Measurements from ENCODE around the gene MZB1. TPM values are rescaled to one million over a fixed set of nuclear protein-coding genes. Genes with fewer than 3 reads are reported as not detected.

MZB1 gene
- polyA plus RNA-seq, 3 donors from 2014 or later, result 1.3 to 2.9 (median 2.8) TPM

DNA sequence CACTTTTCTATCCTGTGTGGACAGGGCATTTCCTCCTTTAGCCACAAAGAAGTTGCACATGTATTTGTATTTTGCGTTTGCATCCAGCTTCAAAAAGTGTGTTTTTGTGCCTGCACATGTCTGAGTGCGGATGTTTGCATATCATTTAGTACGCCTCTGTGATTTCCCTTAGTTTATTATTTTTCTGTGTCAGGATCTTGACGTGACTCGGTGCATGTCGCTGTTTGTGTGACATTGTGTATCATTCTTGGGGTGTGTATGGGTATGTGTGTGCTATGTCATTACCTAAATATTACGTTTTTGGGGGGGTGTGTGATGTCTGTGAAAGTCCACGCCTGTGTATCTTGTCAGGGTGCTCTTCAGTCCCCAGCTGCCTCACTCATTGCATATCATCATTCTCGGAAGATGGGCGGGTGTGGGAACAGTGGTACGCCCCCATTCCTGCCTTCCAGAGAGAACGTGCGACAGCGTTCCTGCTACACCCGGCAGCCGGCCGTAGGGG, 48.5 kb downstream of the MZB1 start:
- peaks cover 52 to 53% of the 10 kb centered on the region in 2 donors for H3K4me1 Mint-ChIP-seq
- no peak for DNase-seq
- H3K27ac Mint-ChIP-seq, result peak overlapping the region; percentile 96 to 99 (median 98)

GRCh38 chr5:139340051-139340450, 49.7 kb downstream of the MZB1 start:
- DNase-seq, result no peak
- H3K4me1 Mint-ChIP-seq, result peaks cover 41 to 45% of the 10 kb centered on the region in 2 donors
- H3K9me3 Mint-ChIP-seq, result no peaks in the 10 kb centered on the region
- H3K4me3 Mint-ChIP-seq, result peak overlapping the region in 1 of 5 donors; percentile 49
- peaks cover 6 to 23% (median 12%) of the 10 kb centered on the region in 3 donors for H3K27me3 Mint-ChIP-seq (ENCODE audit: low read depth in 3 of 3)
- peak overlapping the region in 1 of 6 donors; percentile 45 for H3K27ac Mint-ChIP-seq
- no peaks in the 10 kb centered on the region for H3K36me3 Mint-ChIP-seq

More for the DNA sequence above, 48.5 kb downstream of the MZB1 start:
- peaks cover 0 to 3% (median 0%) of the 10 kb centered on the region in 3 donors for H3K36me3 Mint-ChIP-seq
- peak overlapping the region; percentile 95 to 99 (median 96) for H3K4me3 Mint-ChIP-seq
- no peaks in the 10 kb centered on the region for H3K9me3 Mint-ChIP-seq
- H3K27me3 Mint-ChIP-seq (ENCODE audit: low read depth in 3 of 3), result peaks cover 6 to 24% (median 12%) of the 10 kb centered on the region in 3 donors

Other genes with a start within 250 kb of the MZB1 start
- gene SIL1, start 191.5 kb downstream of the MZB1 start, polyA plus RNA-seq, result 10 to 100 TPM; 22.0 to 22.7 (median 22.1) TPM
- 100 to 1,000 TPM; 322 to 380 (median 361) TPM for gene MATR3, start 96.2 kb downstream of the MZB1 start, polyA plus RNA-seq
- gene PAIP2, start 48.1 kb downstream of the MZB1 start, polyA plus RNA-seq, result 100 to 1,000 TPM; 340 to 565 (median 409) TPM
- gene SLC23A1, start 6.6 kb downstream of the MZB1 start, polyA plus RNA-seq, result under 1 TPM in 1 of 3 donors, not detected in 2; 0.19 TPM
- 1 to 10 TPM in 1 of 3 donors, under 1 TPM in 1, not detected in 1; 0.39 to 1.4 TPM for gene PROB1, start 5.2 kb upstream of the MZB1 start, polyA plus RNA-seq
- gene SPATA24, start 14.2 kb upstream of the MZB1 start, polyA plus RNA-seq, result 1 to 10 TPM in 2 of 3 donors, not detected in 1; 4.5 to 5.6 TPM
- gene DNAJC18, start 49.6 kb upstream of the MZB1 start, polyA plus RNA-seq, result 1 to 10 TPM in 2 of 3 donors, not detected in 1; 3.7 to 4.3 TPM
- gene ECSCR, start 72.8 kb upstream of the MZB1 start, polyA plus RNA-seq, result under 1 TPM in 1 of 3 donors, not detected in 2; 0.73 TPM
- not detected for gene SMIM33, start 81.1 kb upstream of the MZB1 start, polyA plus RNA-seq
- gene STING1, start 92.8 kb upstream of the MZB1 start, polyA plus RNA-seq, result 100 to 1,000 TPM in 2 of 3 donors, 10 to 100 TPM in 1; 67.8 to 150 (median 142) TPM
- 100 to 1,000 TPM; 231 to 328 (median 243) TPM for gene UBE2D2, start 171.4 kb upstream of the MZB1 start, polyA plus RNA-seq